Calu3 (cell line): Measurements from ENCODE around the gene LYAR. TPM values are rescaled to one million over a fixed set of nuclear protein-coding genes. Genes with fewer than 3 reads are reported as not detected.

Source experiments
- BruUV-seq: library from RNA; stranded (reverse); fragments of 400-500 nt; replicated peaks from 2 replicates; lab custom pipeline; 2021; lab: Mats Ljungman, UMichigan
- CTCF ChIA-PET: fragments of 300-600 bp; sonication (Branson Sonifier 250); formaldehyde crosslinking; loops from one replicate; lab custom pipeline; 2022; ENCODE audit warnings: antibody characterized with exemption; lab: Charles Lee
- DNase-seq: peaks from one replicate; pipeline ENCODE4 v3.0.0; 2022
- H3K27ac Mint-ChIP-seq: one replicate; pipeline ENCODE4 v1.8.0; 2022; ENCODE audit warnings: mixed read lengths; ENCODE audit not compliant: unreplicated experiment
- H3K27me3 Mint-ChIP-seq: one replicate; pipeline ENCODE4 v1.8.0; 2022; ENCODE audit warnings: mixed read lengths; ENCODE audit not compliant: unreplicated experiment
- H3K36me3 Mint-ChIP-seq: one replicate; pipeline ENCODE4 v1.8.0; 2022; ENCODE audit warnings: mild to moderate bottlenecking, moderate library complexity, mixed read lengths; ENCODE audit not compliant: insufficient read depth, unreplicated experiment
- H3K4me1 Mint-ChIP-seq: one replicate; pipeline ENCODE4 v1.8.0; 2022; ENCODE audit warnings: mild to moderate bottlenecking, low read depth, mixed read lengths; ENCODE audit not compliant: unreplicated experiment
- H3K4me3 Mint-ChIP-seq: one replicate; pipeline ENCODE4 v1.8.0; 2022; ENCODE audit warnings: mild to moderate bottlenecking, low read depth, moderate library complexity, mixed read lengths; ENCODE audit not compliant: unreplicated experiment
- H3K9me3 Mint-ChIP-seq: one replicate; pipeline ENCODE4 v1.8.0; 2022; ENCODE audit warnings: low read depth, mixed read lengths; ENCODE audit not compliant: unreplicated experiment
- intact Hi-C: fragments of 100-400 bp; cut with micrococcal nuclease; formaldehyde crosslinking; loops from one replicate; pipeline ENCODE4 v1.10.0; 2022; ENCODE audit not compliant: unreplicated experiment
- total RNA-seq: library from RNA; stranded (reverse); gene quantifications from 2 replicates; pipeline ENCODE4 v1.2.3, GENCODE V29; 2022
- TF ChIP-seq, protein P1 (sequence below): fragments of 200-600 bp; IDR thresholded peaks from one replicate; pipeline ENCODE4 v1.8.0; 2022; ENCODE audit warnings: antibody characterized with exemption; ENCODE audit not compliant: unreplicated experiment

The LYAR gene
- total RNA-seq, 1 experiment from 2014 or later = 19.1 TPM

DNA sequence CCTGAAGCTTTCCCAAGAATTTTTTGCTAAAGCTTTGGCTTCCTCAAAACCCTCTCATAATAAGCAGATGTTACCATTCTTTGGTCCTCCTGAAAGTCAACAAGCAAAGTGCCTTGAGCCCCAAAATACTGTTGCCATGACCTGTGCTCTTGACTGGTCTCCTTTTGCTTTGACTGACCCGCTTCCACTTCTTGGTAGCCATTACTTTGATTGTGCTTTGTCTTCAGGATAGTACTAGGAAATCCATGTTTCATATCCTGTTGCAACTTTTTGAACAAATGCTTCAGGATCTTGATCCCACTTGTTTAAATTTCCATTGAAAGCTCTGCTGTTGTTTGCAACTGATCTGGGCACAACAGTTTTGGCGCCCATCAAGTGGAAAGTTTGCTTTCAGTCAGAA is 56.3 kb downstream of the LYAR start:
- no peak overlapping the region for H3K4me3 Mint-ChIP-seq
- intact Hi-C loops = no loop called here
- H3K27ac Mint-ChIP-seq = no peak overlapping the region
- CTCF ChIA-PET = no interaction called here
- no peaks in the 10 kb centered on the region for H3K36me3 Mint-ChIP-seq
- no peak for DNase-seq
- H3K9me3 Mint-ChIP-seq = no peaks in the 10 kb centered on the region
- H3K27me3 Mint-ChIP-seq = peaks cover 4% of the 10 kb centered on the region
- no TSS peak for BruUV-seq
- no peaks in the 10 kb centered on the region for H3K4me1 Mint-ChIP-seq
- TF ChIP-seq, protein P1, sequence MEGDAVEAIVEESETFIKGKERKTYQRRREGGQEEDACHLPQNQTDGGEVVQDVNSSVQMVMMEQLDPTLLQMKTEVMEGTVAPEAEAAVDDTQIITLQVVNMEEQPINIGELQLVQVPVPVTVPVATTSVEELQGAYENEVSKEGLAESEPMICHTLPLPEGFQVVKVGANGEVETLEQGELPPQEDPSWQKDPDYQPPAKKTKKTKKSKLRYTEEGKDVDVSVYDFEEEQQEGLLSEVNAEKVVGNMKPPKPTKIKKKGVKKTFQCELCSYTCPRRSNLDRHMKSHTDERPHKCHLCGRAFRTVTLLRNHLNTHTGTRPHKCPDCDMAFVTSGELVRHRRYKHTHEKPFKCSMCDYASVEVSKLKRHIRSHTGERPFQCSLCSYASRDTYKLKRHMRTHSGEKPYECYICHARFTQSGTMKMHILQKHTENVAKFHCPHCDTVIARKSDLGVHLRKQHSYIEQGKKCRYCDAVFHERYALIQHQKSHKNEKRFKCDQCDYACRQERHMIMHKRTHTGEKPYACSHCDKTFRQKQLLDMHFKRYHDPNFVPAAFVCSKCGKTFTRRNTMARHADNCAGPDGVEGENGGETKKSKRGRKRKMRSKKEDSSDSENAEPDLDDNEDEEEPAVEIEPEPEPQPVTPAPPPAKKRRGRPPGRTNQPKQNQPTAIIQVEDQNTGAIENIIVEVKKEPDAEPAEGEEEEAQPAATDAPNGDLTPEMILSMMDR = no peak

- TF ChIP-seq, protein P1 = no peak
- H3K36me3 Mint-ChIP-seq = no peaks in the 10 kb centered on the region
- no peak for DNase-seq
- CTCF ChIA-PET = no interaction called here
- no peak overlapping the region for H3K27ac Mint-ChIP-seq
- intact Hi-C loops = no loop called here
- H3K27me3 Mint-ChIP-seq = peaks cover 54% of the 10 kb centered on the region
- no TSS peak for BruUV-seq
- no peaks in the 10 kb centered on the region for H3K4me1 Mint-ChIP-seq
- no peaks in the 10 kb centered on the region for H3K9me3 Mint-ChIP-seq
- no peak overlapping the region for H3K4me3 Mint-ChIP-seq
Observed at GRCh38 chr4:4228356-4228668, 61.6 kb downstream of the LYAR start.

DNA sequence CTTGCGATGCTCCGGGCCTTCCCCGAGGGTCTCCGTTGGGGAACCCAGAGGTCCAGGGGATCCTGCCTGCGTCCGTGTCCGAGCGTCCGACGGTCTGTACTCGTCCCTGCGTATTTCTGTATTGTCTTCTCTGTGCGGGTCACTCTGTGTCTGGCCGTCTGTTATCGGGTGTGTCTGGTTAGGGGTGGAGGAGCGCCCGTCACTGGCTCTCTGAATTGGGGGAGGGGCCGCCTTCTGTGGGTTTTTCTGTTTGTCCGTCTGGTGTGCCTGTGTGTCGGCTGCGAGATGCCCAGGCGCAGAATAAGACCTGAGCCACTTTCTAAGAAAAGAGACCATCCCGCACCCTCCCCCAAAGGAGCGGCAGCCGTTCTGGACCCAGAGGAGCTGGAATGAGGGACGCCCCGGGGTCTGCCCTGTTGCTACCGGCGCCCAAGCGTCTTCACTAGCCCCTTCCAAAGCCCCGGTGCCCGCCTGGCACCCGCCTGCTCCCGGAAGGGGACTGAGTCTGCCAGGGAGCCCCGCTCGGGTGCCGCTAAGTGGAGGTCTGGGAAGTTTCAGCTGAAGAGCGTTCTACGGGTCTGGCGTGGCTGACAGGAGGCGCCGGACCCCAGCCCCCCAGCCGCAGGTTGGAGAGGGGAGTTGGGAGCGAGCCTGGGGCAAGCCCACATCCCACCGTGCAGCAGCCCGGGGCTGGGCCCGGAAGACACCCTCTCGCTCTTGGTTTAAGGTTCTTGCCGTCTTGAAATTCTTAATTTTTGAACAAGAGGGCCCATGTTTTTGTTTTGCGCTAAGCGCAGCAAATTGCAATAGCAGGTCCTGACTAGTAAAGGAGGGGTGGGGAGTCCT is 62.2 kb downstream of the LYAR start:
- no peak overlapping the region for H3K27ac Mint-ChIP-seq
- BruUV-seq = no TSS peak
- CTCF ChIA-PET = interaction anchor here (0.6 kb wide), 1 partner anchor 47 kb away, joined by 4 read pairs; no protein-coding TSS in a partner anchor
- peaks cover 60% of the 10 kb centered on the region for H3K27me3 Mint-ChIP-seq
- no peaks in the 10 kb centered on the region for H3K36me3 Mint-ChIP-seq
- H3K4me3 Mint-ChIP-seq = no peak overlapping the region
- TF ChIP-seq, protein P1 = no peak
- H3K9me3 Mint-ChIP-seq = no peaks in the 10 kb centered on the region
- H3K4me1 Mint-ChIP-seq = no peaks in the 10 kb centered on the region
- intact Hi-C loops = no loop called here
- DNase-seq = no peak

DNA sequence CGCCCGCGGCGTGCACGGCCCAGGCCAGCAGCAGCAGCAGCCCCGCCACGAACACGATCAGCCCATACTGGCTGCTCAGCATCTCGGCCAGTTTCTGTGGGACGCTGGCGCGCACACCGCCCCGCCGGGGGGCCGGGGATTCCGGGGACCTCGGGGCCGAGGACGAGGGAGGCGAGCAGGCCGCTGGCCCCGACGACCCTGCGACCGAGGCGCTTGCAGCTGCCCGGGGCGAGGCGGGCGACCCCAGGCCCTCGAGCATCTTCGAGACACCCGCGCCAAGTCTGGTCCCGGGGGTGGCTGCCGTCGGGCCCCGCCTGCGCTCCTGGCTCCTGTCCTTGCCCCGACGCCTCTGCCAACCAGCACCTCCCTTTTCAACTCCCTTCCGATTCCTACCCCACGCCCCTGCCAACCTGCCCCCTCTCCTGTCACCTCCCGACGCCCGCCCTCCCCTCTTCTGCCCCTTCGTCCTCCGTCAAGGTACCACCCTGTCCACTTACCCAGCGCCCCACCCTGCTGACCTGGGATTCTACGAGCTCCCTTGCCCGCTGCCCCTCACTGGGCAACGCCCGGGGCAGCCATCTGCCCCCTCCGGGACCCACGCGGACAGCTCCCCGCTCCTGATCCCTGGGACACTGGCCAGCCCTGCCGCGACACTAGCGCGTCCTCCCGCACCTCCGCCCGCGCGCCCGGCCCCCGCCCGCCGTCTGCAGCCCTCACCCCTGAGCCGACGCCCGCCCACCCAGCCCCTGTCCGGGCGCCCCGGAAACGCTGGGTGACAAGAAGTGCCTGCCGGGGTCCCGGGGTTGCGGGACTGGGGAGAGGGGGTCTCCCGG is 63.1 kb downstream of the LYAR start, which contains the start of gene OTOP1:
TSS of gene OTOP1 (minus strand) at position 324 of the 833 bp plus-strand sequence. CDS start at position 259, 65 bp downstream.
- H3K36me3 Mint-ChIP-seq = no peaks in the 10 kb centered on the region
- CTCF ChIA-PET = interaction anchor here (0.6 kb wide), 1 partner anchor 46 kb away, joined by 4 read pairs; no protein-coding TSS in a partner anchor
- H3K9me3 Mint-ChIP-seq = no peaks in the 10 kb centered on the region
- DNase-seq = no peak
- BruUV-seq = no TSS peak
- H3K27ac Mint-ChIP-seq = no peak within 1 kb of the TSS
- TF ChIP-seq, protein P1 = no peak
- peaks cover 66% of the 10 kb centered on the region for H3K27me3 Mint-ChIP-seq
- H3K4me1 Mint-ChIP-seq = no peaks in the 10 kb centered on the region
- no peak within 1 kb of the TSS for H3K4me3 Mint-ChIP-seq
- intact Hi-C loops = no loop called here
